MM.1S (cell line): Measurements from ENCODE around the gene MLPH.

ENCODE experiments used
- DNase-seq: peaks from one replicate; pipeline ENCODE4 v3.0.0-alpha.2; 2015
- H2AFZ ChIP-seq: fragments of 300-600 bp; sonication (generic); 2 replicates; pipeline ENCODE4 v1.6.0; 2016; ENCODE audit warnings: antibody characterized with exemption, low read length
- H3F3A ChIP-seq: fragments of 300-600 bp; sonication (generic); 2 replicates; pipeline ENCODE4 v1.6.1; 2016; ENCODE audit warnings: mild to moderate bottlenecking, antibody characterized with exemption, low read length, moderate library complexity, mixed read lengths; ENCODE audit not compliant: insufficient read depth
- H3K27ac ChIP-seq: fragments of 300-600 bp; sonication (generic); 2 replicates; pipeline ENCODE4 v1.5.1; 2016; ENCODE audit warnings: mild to moderate bottlenecking, low read length
- H3K27me3 ChIP-seq: fragments of 300-600 bp; sonication (generic); replicated peaks from 2 replicates; pipeline ENCODE4 v1.6.0; 2016; ENCODE audit warnings: low read length; ENCODE audit not compliant: insufficient read depth
- H3K36me3 ChIP-seq: fragments of 300-600 bp; sonication (generic); replicated peaks from 2 replicates; pipeline ENCODE4 v1.6.1; 2016; ENCODE audit warnings: mild to moderate bottlenecking, low read length, mixed read lengths; ENCODE audit not compliant: insufficient read depth
- H3K4me1 ChIP-seq: fragments of 300-600 bp; sonication (generic); 2 replicates; pipeline ENCODE4 v1.6.1; 2016; ENCODE audit warnings: low read length, mixed read lengths
- H3K4me2 ChIP-seq: fragments of 300-600 bp; sonication (generic); 2 replicates; pipeline ENCODE4 v1.6.0; 2016; ENCODE audit warnings: low read depth, low read length
- H3K4me3 ChIP-seq: fragments of 300-600 bp; sonication (generic); 2 replicates; pipeline ENCODE4 v1.5.1; 2016; ENCODE audit warnings: low read length, mixed read lengths
- H3K79me2 ChIP-seq: fragments of 300-600 bp; sonication (generic); 2 replicates; pipeline ENCODE4 v1.6.1; 2016; ENCODE audit warnings: mixed run types, low read length, mixed read lengths
- H3K9ac ChIP-seq: fragments of 300-600 bp; sonication (generic); 2 replicates; pipeline ENCODE4 v1.6.1; 2016; ENCODE audit warnings: low read length, mixed read lengths
- H3K9me2 ChIP-seq: fragments of 300-600 bp; sonication (generic); replicated peaks from 2 replicates; pipeline ENCODE4 v1.6.1; 2016; ENCODE audit warnings: mild to moderate bottlenecking, low read length, mixed read lengths; ENCODE audit not compliant: insufficient read depth
- H3K9me3 ChIP-seq: fragments of 300-600 bp; sonication (generic); replicated peaks from 2 replicates; pipeline ENCODE4 v1.6.1; 2016; ENCODE audit warnings: mild to moderate bottlenecking, low read length, mixed read lengths; ENCODE audit not compliant: insufficient read depth
- H4K20me1 ChIP-seq: fragments of 300-600 bp; sonication (generic); 2 replicates; pipeline ENCODE4 v1.6.1; 2016; ENCODE audit warnings: mild to moderate bottlenecking, low read length, moderate library complexity, mixed read lengths; ENCODE audit not compliant: insufficient read depth
- CTCF ChIP-seq: fragments of 300-600 bp; sonication (generic); IDR thresholded peaks from 2 replicates; pipeline ENCODE4 v1.5.1; 2016; ENCODE audit warnings: antibody characterized with exemption, low read length, mixed read lengths
- EZH2 ChIP-seq: fragments of 300-600 bp; sonication (generic); optimal IDR thresholded peaks from 2 replicates; pipeline ENCODE3; 2017; ENCODE audit warnings: low read depth, mild to moderate bottlenecking, antibody characterized with exemption, low read length, mixed read lengths
- EZH2phosphoT487 ChIP-seq: fragments of 300-600 bp; sonication (generic); IDR thresholded peaks from 2 replicates; pipeline ENCODE4 v1.6.1; 2018; ENCODE audit warnings: antibody characterized with exemption, low read length

The MLPH gene

GRCh38 chr2:237488901-237489860, 2.1 kb downstream of the MLPH start:
- Histone ChIP-seq H3K79me2 (no peaks in the 10 kb centered on the region), H3K27me3 (peaks cover 44% of the 10 kb centered on the region), H3K9me3 (no peaks in the 10 kb centered on the region), H2AFZ (no peak overlapping the region), H3K4me1 (no peaks in the 10 kb centered on the region), H4K20me1 (no peaks in the 10 kb centered on the region), H3F3A (no peaks in the 10 kb centered on the region), H3K36me3 (no peaks in the 10 kb centered on the region), H3K27ac (no peak overlapping the region), H3K9ac (no peak overlapping the region), H3K4me2 (no peak overlapping the region), H3K4me3 (no peak overlapping the region), H3K9me2 (no peaks in the 10 kb centered on the region)
- no peak for DNase-seq
- no peak for TF ChIP-seq EZH2
- TF ChIP-seq CTCF = no peak
- TF ChIP-seq EZH2phosphoT487 = no peak

- Histone ChIP-seq H3K4me3 (no peak overlapping the region), H3K9me2 (no peaks in the 10 kb centered on the region), H3K36me3 (no peaks in the 10 kb centered on the region), H3K4me1 (no peaks in the 10 kb centered on the region), H3K79me2 (no peaks in the 10 kb centered on the region), H4K20me1 (no peaks in the 10 kb centered on the region), H3F3A (no peaks in the 10 kb centered on the region), H3K9me3 (no peaks in the 10 kb centered on the region), H3K9ac (no peak overlapping the region), H3K27ac (no peak overlapping the region), H3K4me2 (no peak overlapping the region), H3K27me3 (peaks cover 44% of the 10 kb centered on the region), H2AFZ (no peak overlapping the region)
- TF ChIP-seq EZH2 (no peak), EZH2phosphoT487 (no peak), CTCF (no peak)
- no peak for DNase-seq
Measured at GRCh38 chr2:237490009-237490711, 3.1 kb downstream of the MLPH start.

GRCh38 chr2:237490795-237491194, 3.7 kb downstream of the MLPH start:
- peaks cover 40% of the 10 kb centered on the region for H3K27me3 ChIP-seq
- H3F3A ChIP-seq = no peaks in the 10 kb centered on the region
- H3K27ac ChIP-seq = no peak overlapping the region
- H3K9ac ChIP-seq = no peak overlapping the region
- no peaks in the 10 kb centered on the region for H3K9me3 ChIP-seq
- TF ChIP-seq EZH2 = no peak
- TF ChIP-seq EZH2phosphoT487 = no peak
- H2AFZ ChIP-seq = no peak overlapping the region
- no peak for DNase-seq
- H4K20me1 ChIP-seq = no peaks in the 10 kb centered on the region
- no peak overlapping the region for H3K4me3 ChIP-seq
- no peak overlapping the region for H3K4me2 ChIP-seq
- H3K9me2 ChIP-seq = no peaks in the 10 kb centered on the region
- no peaks in the 10 kb centered on the region for H3K36me3 ChIP-seq
- no peaks in the 10 kb centered on the region for H3K4me1 ChIP-seq
- no peaks in the 10 kb centered on the region for H3K79me2 ChIP-seq
